K562 (cell line): ENCODE data around the gene COQ8B. TPM values are rescaled to one million over a fixed set of nuclear protein-coding genes. Genes with fewer than 3 reads are reported as not detected.

Experiments used
- ADNP ChIP-seq: fragments of 200-800 bp; sonication (Bioruptor generic); IDR thresholded peaks from 2 replicates; pipeline ENCODE4 v1.6.1; 2016; ENCODE audit warnings: missing genetic modification characterization, missing compliant biosample characterization
- CHCHD3 ChIP-seq: fragments of 250-450 bp; sonication (Bioruptor Pico); IDR thresholded peaks from 2 replicates; pipeline ENCODE4 v2.1.2; 2022; ENCODE audit warnings: mild to moderate bottlenecking
- FOXA1 ChIP-seq: fragments of 450-650 bp; IDR thresholded peaks from 2 replicates; pipeline ENCODE4 v1.6.1; 2016; ENCODE audit warnings: mild to moderate bottlenecking, borderline replicate concordance
- POLR2H ChIP-seq: IDR thresholded peaks from 2 replicates; pipeline ENCODE4 v1.6.1; 2016; ENCODE audit warnings: missing genetic modification characterization, low read depth, mild to moderate bottlenecking, control low read depth, missing compliant biosample characterization, moderate library complexity
- PYGO2 ChIP-seq: fragments of 450-650 bp; IDR thresholded peaks from 2 replicates; pipeline ENCODE4 v1.6.1; 2016; ENCODE audit warnings: mild to moderate bottlenecking, missing genetic modification characterization, moderate library complexity, missing compliant biosample characterization
- ZNF551 ChIP-seq: fragments of 250-450 bp; sonication (Bioruptor Pico); IDR thresholded peaks from 2 replicates; pipeline ENCODE4 v1.5.0; 2021; ENCODE audit warnings: mild to moderate bottlenecking, moderate library complexity
- polyA plus RNA-seq, 8 experiments: library from polyadenylated mRNA; depleted of rRNA in 4 of 8; stranded (reverse) in 5 of 8; unstranded in 3 of 8; fragments of >200 nt; fragmentation: Nextera tagmentation in 2 of 8; fragmentation: Illumina TruSeq in 1 of 8; extraction: Ambion mirVana in 2 of 8; extraction: Trizol in 1 of 8; gene quantifications; 2 replicates each; pipeline versions ENCODE4 v1.2.1 to v1.2.3, GENCODE V29; 2011 to 2014; ENCODE audit warnings: inconsistent platforms in 1 of 8, missing spikeins in 1 of 8
- total RNA-seq, 7 experiments: library from RNA; depleted of rRNA in 6 of 7; stranded (reverse); fragments of >200 nt in 6 of 7; fragmentation: Illumina TruSeq in 2 of 7; extraction: Trizol in 2 of 7; gene quantifications; 2 replicates each; pipeline versions ENCODE4 v1.2.1 to v1.2.3, GENCODE V29; 2011 to 2021; ENCODE audit warnings: low replicate concordance in 1 of 7
- TF ChIP-seq, protein P1 (sequence below): fragments of 450-650 bp; IDR thresholded peaks from 2 replicates; pipeline ENCODE4 v1.6.1; 2016; ENCODE audit warnings: mild to moderate bottlenecking, moderate library complexity
- TF ChIP-seq, protein P2 (sequence below): fragments of 450-650 bp; IDR thresholded peaks from 2 replicates; pipeline ENCODE4 v1.6.1; 2017; ENCODE audit warnings: antibody characterized with exemption, mild to moderate bottlenecking

COQ8B gene
- total and polyA plus RNA-seq, 9 of the 15 experiments (the other 6 are each of a cell fraction or from before 2014, with no cell fraction given): 0.41 to 32.3 (median 12.9) TPM

DNA sequence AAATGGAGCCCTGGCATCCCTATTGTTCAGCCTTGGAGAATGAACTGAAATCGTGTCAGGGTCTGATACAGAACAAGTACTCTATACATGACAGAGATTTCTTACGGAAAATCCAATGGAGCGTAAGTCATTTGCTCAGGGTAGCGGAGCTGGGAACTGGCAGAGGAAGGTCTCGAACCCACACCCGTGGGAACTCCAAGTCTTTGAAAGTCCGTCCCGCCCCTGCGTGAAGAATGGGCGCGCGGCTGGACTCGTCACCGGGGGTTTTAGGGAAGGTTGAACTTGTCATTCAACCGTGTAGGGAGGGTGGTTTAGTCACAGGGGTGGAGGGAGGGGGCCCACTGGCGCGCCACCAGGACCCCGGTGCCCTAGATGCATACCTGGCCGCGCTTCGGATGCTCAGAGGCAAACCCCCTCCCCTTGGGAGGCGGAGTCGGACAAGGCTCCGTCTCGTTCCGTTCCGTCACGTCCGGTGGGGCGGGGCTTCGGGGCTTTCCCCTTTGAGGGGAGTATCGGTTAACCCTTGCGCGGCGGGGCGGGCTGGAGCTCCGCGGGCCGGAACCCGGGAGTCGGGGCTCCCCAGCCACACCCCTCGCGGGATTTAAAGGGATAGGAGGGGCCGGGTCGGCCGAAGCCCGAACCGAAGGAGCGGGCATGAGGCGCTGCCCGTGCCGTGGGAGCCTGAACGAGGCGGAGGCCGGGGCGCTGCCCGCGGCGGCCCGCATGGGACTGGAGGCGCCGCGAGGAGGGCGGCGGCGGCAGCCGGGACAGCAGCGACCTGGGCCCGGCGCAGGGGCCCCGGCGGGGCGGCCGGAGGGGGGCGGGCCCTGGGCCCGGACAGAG, at the start of gene COQ8B, which contains the start of gene ITPKC (continued):
- TF ChIP-seq, protein P1, sequence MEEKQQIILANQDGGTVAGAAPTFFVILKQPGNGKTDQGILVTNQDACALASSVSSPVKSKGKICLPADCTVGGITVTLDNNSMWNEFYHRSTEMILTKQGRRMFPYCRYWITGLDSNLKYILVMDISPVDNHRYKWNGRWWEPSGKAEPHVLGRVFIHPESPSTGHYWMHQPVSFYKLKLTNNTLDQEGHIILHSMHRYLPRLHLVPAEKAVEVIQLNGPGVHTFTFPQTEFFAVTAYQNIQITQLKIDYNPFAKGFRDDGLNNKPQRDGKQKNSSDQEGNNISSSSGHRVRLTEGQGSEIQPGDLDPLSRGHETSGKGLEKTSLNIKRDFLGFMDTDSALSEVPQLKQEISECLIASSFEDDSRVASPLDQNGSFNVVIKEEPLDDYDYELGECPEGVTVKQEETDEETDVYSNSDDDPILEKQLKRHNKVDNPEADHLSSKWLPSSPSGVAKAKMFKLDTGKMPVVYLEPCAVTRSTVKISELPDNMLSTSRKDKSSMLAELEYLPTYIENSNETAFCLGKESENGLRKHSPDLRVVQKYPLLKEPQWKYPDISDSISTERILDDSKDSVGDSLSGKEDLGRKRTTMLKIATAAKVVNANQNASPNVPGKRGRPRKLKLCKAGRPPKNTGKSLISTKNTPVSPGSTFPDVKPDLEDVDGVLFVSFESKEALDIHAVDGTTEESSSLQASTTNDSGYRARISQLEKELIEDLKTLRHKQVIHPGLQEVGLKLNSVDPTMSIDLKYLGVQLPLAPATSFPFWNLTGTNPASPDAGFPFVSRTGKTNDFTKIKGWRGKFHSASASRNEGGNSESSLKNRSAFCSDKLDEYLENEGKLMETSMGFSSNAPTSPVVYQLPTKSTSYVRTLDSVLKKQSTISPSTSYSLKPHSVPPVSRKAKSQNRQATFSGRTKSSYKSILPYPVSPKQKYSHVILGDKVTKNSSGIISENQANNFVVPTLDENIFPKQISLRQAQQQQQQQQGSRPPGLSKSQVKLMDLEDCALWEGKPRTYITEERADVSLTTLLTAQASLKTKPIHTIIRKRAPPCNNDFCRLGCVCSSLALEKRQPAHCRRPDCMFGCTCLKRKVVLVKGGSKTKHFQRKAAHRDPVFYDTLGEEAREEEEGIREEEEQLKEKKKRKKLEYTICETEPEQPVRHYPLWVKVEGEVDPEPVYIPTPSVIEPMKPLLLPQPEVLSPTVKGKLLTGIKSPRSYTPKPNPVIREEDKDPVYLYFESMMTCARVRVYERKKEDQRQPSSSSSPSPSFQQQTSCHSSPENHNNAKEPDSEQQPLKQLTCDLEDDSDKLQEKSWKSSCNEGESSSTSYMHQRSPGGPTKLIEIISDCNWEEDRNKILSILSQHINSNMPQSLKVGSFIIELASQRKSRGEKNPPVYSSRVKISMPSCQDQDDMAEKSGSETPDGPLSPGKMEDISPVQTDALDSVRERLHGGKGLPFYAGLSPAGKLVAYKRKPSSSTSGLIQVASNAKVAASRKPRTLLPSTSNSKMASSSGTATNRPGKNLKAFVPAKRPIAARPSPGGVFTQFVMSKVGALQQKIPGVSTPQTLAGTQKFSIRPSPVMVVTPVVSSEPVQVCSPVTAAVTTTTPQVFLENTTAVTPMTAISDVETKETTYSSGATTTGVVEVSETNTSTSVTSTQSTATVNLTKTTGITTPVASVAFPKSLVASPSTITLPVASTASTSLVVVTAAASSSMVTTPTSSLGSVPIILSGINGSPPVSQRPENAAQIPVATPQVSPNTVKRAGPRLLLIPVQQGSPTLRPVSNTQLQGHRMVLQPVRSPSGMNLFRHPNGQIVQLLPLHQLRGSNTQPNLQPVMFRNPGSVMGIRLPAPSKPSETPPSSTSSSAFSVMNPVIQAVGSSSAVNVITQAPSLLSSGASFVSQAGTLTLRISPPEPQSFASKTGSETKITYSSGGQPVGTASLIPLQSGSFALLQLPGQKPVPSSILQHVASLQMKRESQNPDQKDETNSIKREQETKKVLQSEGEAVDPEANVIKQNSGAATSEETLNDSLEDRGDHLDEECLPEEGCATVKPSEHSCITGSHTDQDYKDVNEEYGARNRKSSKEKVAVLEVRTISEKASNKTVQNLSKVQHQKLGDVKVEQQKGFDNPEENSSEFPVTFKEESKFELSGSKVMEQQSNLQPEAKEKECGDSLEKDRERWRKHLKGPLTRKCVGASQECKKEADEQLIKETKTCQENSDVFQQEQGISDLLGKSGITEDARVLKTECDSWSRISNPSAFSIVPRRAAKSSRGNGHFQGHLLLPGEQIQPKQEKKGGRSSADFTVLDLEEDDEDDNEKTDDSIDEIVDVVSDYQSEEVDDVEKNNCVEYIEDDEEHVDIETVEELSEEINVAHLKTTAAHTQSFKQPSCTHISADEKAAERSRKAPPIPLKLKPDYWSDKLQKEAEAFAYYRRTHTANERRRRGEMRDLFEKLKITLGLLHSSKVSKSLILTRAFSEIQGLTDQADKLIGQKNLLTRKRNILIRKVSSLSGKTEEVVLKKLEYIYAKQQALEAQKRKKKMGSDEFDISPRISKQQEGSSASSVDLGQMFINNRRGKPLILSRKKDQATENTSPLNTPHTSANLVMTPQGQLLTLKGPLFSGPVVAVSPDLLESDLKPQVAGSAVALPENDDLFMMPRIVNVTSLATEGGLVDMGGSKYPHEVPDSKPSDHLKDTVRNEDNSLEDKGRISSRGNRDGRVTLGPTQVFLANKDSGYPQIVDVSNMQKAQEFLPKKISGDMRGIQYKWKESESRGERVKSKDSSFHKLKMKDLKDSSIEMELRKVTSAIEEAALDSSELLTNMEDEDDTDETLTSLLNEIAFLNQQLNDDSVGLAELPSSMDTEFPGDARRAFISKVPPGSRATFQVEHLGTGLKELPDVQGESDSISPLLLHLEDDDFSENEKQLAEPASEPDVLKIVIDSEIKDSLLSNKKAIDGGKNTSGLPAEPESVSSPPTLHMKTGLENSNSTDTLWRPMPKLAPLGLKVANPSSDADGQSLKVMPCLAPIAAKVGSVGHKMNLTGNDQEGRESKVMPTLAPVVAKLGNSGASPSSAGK: no peak
- peak; percentile 92 for TF ChIP-seq ADNP (tag)
- TF ChIP-seq POLR2H: no peak
- TF ChIP-seq, protein P2, sequence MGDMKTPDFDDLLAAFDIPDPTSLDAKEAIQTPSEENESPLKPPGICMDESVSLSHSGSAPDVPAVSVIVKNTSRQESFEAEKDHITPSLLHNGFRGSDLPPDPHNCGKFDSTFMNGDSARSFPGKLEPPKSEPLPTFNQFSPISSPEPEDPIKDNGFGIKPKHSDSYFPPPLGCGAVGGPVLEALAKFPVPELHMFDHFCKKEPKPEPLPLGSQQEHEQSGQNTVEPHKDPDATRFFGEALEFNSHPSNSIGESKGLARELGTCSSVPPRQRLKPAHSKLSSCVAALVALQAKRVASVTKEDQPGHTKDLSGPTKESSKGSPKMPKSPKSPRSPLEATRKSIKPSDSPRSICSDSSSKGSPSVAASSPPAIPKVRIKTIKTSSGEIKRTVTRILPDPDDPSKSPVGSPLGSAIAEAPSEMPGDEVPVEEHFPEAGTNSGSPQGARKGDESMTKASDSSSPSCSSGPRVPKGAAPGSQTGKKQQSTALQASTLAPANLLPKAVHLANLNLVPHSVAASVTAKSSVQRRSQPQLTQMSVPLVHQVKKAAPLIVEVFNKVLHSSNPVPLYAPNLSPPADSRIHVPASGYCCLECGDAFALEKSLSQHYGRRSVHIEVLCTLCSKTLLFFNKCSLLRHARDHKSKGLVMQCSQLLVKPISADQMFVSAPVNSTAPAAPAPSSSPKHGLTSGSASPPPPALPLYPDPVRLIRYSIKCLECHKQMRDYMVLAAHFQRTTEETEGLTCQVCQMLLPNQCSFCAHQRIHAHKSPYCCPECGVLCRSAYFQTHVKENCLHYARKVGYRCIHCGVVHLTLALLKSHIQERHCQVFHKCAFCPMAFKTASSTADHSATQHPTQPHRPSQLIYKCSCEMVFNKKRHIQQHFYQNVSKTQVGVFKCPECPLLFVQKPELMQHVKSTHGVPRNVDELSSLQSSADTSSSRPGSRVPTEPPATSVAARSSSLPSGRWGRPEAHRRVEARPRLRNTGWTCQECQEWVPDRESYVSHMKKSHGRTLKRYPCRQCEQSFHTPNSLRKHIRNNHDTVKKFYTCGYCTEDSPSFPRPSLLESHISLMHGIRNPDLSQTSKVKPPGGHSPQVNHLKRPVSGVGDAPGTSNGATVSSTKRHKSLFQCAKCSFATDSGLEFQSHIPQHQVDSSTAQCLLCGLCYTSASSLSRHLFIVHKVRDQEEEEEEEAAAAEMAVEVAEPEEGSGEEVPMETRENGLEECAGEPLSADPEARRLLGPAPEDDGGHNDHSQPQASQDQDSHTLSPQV: peak; percentile 40; the same call in 1 of the 2 replicates
- TF ChIP-seq FOXA1: no peak
- no peak for TF ChIP-seq ZNF551 (CRISPR knock-in tag)
- TF ChIP-seq PYGO2 (tag): no peak
- TF ChIP-seq CHCHD3 (CRISPR knock-in tag): no peak
